ENCODE measurements around the gene GGTA1. TPM values are rescaled to one million over a fixed set of nuclear protein-coding genes. Genes with fewer than 3 reads are reported as not detected.
"Not testable (repeated sequence)": the region's sequence is repeated elsewhere in the genome, so short reads cannot be mapped to it uniquely, and the experiment has no call there.

The GGTA1 gene
- total RNA-seq, 1 donor from 2014 or later: not detected

- no peak overlapping the region for H3K27ac Mint-ChIP-seq
Measured at GRCh38 chr9:121528642-121529041, 29.0 kb upstream of the GGTA1 start.

DNA sequence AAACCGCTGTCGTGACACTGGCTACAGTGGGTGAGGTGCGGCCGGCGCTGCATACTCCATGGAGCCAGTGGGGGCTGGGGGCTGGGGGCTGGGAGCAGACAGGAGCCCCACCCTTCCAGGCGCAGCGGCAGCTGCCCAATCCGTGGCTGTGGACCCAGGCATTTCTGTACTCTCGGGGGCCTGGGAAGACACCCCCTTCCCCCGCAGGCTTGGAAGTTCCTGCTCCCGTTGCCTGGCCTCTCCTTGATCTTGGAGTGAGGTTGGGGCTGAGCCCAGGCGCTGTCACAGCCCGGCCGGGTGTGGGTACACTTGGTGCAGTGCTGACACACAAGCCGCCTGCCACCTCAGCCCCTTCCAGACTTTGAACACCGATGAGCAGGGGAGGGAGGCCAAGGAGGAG, 27.7 kb upstream of the GGTA1 start:
- Mint-ChIP-seq H3K4me3 (no peak overlapping the region), H3K4me1 (peaks cover 3% of the 10 kb centered on the region), H3K27ac (no peak overlapping the region), H3K27me3 (ENCODE audit: low read depth) (peaks cover 1% of the 10 kb centered on the region), H3K36me3 (peaks cover 1% of the 10 kb centered on the region), H3K9me3 (peaks cover 3% of the 10 kb centered on the region)
- TF ChIP-seq, protein P1, sequence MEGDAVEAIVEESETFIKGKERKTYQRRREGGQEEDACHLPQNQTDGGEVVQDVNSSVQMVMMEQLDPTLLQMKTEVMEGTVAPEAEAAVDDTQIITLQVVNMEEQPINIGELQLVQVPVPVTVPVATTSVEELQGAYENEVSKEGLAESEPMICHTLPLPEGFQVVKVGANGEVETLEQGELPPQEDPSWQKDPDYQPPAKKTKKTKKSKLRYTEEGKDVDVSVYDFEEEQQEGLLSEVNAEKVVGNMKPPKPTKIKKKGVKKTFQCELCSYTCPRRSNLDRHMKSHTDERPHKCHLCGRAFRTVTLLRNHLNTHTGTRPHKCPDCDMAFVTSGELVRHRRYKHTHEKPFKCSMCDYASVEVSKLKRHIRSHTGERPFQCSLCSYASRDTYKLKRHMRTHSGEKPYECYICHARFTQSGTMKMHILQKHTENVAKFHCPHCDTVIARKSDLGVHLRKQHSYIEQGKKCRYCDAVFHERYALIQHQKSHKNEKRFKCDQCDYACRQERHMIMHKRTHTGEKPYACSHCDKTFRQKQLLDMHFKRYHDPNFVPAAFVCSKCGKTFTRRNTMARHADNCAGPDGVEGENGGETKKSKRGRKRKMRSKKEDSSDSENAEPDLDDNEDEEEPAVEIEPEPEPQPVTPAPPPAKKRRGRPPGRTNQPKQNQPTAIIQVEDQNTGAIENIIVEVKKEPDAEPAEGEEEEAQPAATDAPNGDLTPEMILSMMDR (IDR thresholded peaks at IDR 0.05; ENCODE audit: unreplicated experiment): no peak
- no peak for DNase-seq (ENCODE audit: low spot score in 2 of 2, unreplicated experiment in 2 of 2)

More at GRCh38 chr9:121528642-121529041, 29.0 kb upstream of the GGTA1 start:
- H3K4me1 Mint-ChIP-seq: peaks cover 3% of the 10 kb centered on the region
- H3K4me3 Mint-ChIP-seq: no peak overlapping the region
- H3K9me3 Mint-ChIP-seq: no peaks in the 10 kb centered on the region
- H3K36me3 Mint-ChIP-seq: no peaks in the 10 kb centered on the region
- no peak for DNase-seq (ENCODE audit: low spot score in 2 of 2, unreplicated experiment in 2 of 2)
- H3K27me3 Mint-ChIP-seq (ENCODE audit: low read depth): no peaks in the 10 kb centered on the region
- TF ChIP-seq, protein P1 (IDR thresholded peaks at IDR 0.05; ENCODE audit: unreplicated experiment): no peak

DNA sequence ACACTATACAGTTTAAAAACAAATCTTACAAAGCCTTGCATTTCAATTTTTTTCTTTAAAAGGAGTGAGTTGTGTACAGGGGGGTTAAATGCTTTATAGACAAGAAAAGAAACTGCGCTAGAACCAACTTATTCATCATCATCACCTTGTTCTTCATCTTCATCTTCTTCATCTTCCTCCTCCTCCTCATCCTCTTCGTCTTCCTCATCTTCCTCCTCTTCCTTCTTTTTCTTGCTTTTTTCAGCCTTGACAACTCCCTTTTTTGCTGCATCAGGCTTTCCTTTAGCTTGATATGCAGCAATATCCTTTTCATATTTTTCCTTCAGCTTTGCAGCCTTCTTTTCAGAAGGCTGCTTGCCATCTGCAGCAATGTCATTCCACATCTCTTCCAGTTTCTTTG, 20.0 kb upstream of the GGTA1 start:
- not testable (repeated sequence) for H3K27ac Mint-ChIP-seq; H3K27me3 Mint-ChIP-seq (ENCODE audit: low read depth); H3K36me3 Mint-ChIP-seq; DNase-seq (ENCODE audit: low spot score in 2 of 2, unreplicated experiment in 2 of 2); H3K4me3 Mint-ChIP-seq; H3K4me1 Mint-ChIP-seq
- H3K9me3 Mint-ChIP-seq: peaks cover 11% of the 10 kb centered on the region

GRCh38 chr9:121518634-121519033, 19.0 kb upstream of the GGTA1 start:
- no peak overlapping the region for H3K27ac Mint-ChIP-seq
- peaks cover 1% of the 10 kb centered on the region for H3K36me3 Mint-ChIP-seq
- H3K27me3 Mint-ChIP-seq (ENCODE audit: low read depth): peaks cover 11% of the 10 kb centered on the region
- peaks cover 11% of the 10 kb centered on the region for H3K9me3 Mint-ChIP-seq
- H3K4me1 Mint-ChIP-seq: no peaks in the 10 kb centered on the region
- DNase-seq (ENCODE audit: low spot score in 2 of 2, unreplicated experiment in 2 of 2): no peak
- H3K4me3 Mint-ChIP-seq: no peak overlapping the region
- TF ChIP-seq, protein P1 (IDR thresholded peaks at IDR 0.05; ENCODE audit: unreplicated experiment): no peak

GRCh38 chr9:121513166-121513565, 13.5 kb upstream of the GGTA1 start:
- H3K27ac Mint-ChIP-seq; H3K36me3 Mint-ChIP-seq; H3K27me3 Mint-ChIP-seq (ENCODE audit: low read depth); H3K9me3 Mint-ChIP-seq; H3K4me3 Mint-ChIP-seq; H3K4me1 Mint-ChIP-seq; DNase-seq (ENCODE audit: low spot score in 2 of 2, unreplicated experiment in 2 of 2): not testable (repeated sequence)

DNA sequence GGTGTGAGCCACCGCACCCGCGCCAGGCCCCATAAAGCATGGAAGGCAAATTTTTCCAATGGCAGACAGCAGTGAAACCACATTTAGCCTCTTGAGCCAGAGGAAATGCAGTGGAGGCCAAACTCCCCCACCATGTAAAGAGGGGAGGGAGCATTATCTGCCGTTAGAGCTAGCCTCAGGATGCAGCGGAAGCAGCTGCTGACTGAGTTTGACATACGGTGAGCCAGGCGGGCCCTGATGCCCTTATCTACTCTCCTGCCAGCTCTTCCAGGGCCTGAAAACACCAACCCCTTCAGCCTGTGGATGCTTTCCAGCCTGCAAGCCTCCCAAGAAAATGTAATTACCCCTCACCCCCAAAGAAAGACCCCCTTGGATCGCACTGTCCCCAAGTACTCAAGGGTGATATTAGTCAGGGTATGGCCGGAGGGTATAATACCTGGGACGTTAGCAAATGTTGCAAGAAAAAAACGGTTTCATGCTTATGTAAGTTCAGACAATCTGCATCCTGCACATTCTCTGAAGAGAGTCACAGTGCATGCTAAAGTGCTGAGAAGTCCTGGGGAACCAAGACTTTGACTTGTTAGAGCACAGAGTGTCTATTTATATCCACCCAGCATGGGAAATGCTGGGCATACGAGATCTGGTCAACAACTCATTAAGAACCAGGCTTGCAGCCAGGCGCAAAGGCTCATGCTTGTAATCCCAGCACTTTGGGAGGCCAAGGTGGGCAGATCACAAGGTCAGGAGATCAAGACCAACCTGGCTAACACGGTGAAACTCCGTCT, 11.3 kb upstream of the GGTA1 start:
- Mint-ChIP-seq H3K4me3 (no peak overlapping the region), H3K4me1 (peaks cover 4% of the 10 kb centered on the region), H3K27me3 (ENCODE audit: low read depth) (peaks cover 9% of the 10 kb centered on the region), H3K9me3 (no peaks in the 10 kb centered on the region), H3K36me3 (no peaks in the 10 kb centered on the region), H3K27ac (no peak overlapping the region)
- no peak for DNase-seq (ENCODE audit: low spot score in 2 of 2, unreplicated experiment in 2 of 2)
- TF ChIP-seq, protein P1 (IDR thresholded peaks at IDR 0.05; ENCODE audit: unreplicated experiment): no peak
